Neural cell (in vitro differentiated cells): ENCODE data around the gene DENND1A. TPM values are rescaled to one million over a fixed set of nuclear protein-coding genes. Genes with fewer than 3 reads are reported as not detected.

Experiments used
- H2AFZ ChIP-seq: fragments of 200-600, 300-800 bp; sonication (generic), shearing (Covaris generic); 2 replicates; pipeline ENCODE4 v1.6.0; 2014; ENCODE audit warnings: low read depth, mild to moderate bottlenecking, antibody characterized with exemption, low read length, moderate library complexity
- H3F3A ChIP-seq: fragments of 200-600 bp; shearing (Covaris generic); 2 replicates; pipeline ENCODE4 v1.6.1; 2016; ENCODE audit warnings: mild to moderate bottlenecking, moderate library complexity, mixed read lengths, antibody characterized with exemption, low read length; ENCODE audit not compliant: insufficient read depth, poor library complexity, severe bottlenecking
- H3K27ac ChIP-seq: fragments of 200-600, 300-800 bp; sonication (generic), shearing (Covaris generic); 2 replicates; pipeline ENCODE4 v1.5.1; 2014; ENCODE audit warnings: mild to moderate bottlenecking, low read length, moderate library complexity
- H3K27me3 ChIP-seq: fragments of 300-800, 200-600 bp; sonication (generic), shearing (Covaris generic); 2 replicates; pipeline ENCODE4 v1.6.0; 2014; ENCODE audit warnings: mild to moderate bottlenecking, low read depth, low read length, moderate library complexity; ENCODE audit not compliant: insufficient read depth
- H3K36me3 ChIP-seq: fragments of 300-800, 200-600 bp; sonication (generic), shearing (Covaris generic); 2 replicates; pipeline ENCODE4 v1.5.1; 2014; ENCODE audit warnings: mild to moderate bottlenecking, antibody characterized with exemption, low read length, moderate library complexity; ENCODE audit not compliant: insufficient read depth
- H3K4me2 ChIP-seq: fragments of 300-800, 200-600 bp; sonication (generic), shearing (Covaris generic); 2 replicates; pipeline ENCODE4 v1.6.0; 2014; ENCODE audit warnings: mild to moderate bottlenecking, low read length
- H3K4me3 ChIP-seq: fragments of 300-800, 200-600 bp; sonication (generic), shearing (Covaris generic); 2 replicates; pipeline ENCODE4 v1.5.1; 2014; ENCODE audit warnings: mild to moderate bottlenecking, low read length, moderate library complexity
- H3K79me2 ChIP-seq: fragments of 200-600 bp; shearing (Covaris generic); replicated peaks from 2 replicates; pipeline ENCODE4 v1.6.0; 2014; ENCODE audit warnings: mild to moderate bottlenecking, low read length, moderate library complexity; ENCODE audit not compliant: insufficient read depth
- H3K9ac ChIP-seq: fragments of 300-800, 200-600 bp; sonication (generic), shearing (Covaris generic); 2 replicates; pipeline ENCODE4 v1.6.1; 2016; ENCODE audit warnings: mild to moderate bottlenecking, low read length, mixed read lengths
- H3K9me2 ChIP-seq: fragments of 200-600 bp; shearing (Covaris generic); 2 replicates; pipeline ENCODE4 v1.6.1; 2016; ENCODE audit warnings: mild to moderate bottlenecking, low read length, mixed read lengths; ENCODE audit not compliant: insufficient read depth
- H3K9me3 ChIP-seq: fragments of 200-600, 300-800 bp; sonication (generic), shearing (Covaris generic); 2 replicates; pipeline ENCODE4 v1.6.1; 2016; ENCODE audit warnings: mild to moderate bottlenecking, mixed run types, low read length, moderate library complexity, mixed read lengths
- H4K20me1 ChIP-seq: fragments of 200-600 bp; shearing (Covaris generic); 2 replicates; pipeline ENCODE4 v1.6.1; 2016; ENCODE audit warnings: mild to moderate bottlenecking, mixed run types; ENCODE audit not compliant: insufficient read depth
- CTCF ChIP-seq: fragments of 450-650 bp; IDR thresholded peaks from 2 replicates; pipeline ENCODE4 v1.5.1; 2014; ENCODE audit warnings: antibody characterized with exemption, mild to moderate bottlenecking, moderate library complexity; ENCODE audit not compliant: poor library complexity, severe bottlenecking
- EP300 ChIP-seq: fragments of 450-650 bp; conservative IDR thresholded peaks from 2 replicates; pipeline ENCODE4 v1.6.1; 2014; ENCODE audit warnings: antibody characterized with exemption, mild to moderate bottlenecking, moderate library complexity; ENCODE audit not compliant: poor library complexity, severe bottlenecking
- EZH2 ChIP-seq: fragments of 200-600, 300-800 bp; shearing (Covaris generic), sonication (generic); IDR thresholded peaks from 2 replicates; pipeline ENCODE4 v1.6.1; 2014; ENCODE audit warnings: antibody characterized with exemption, low read length, borderline replicate concordance, mild to moderate bottlenecking; ENCODE audit not compliant: insufficient read depth, poor library complexity, severe bottlenecking
- MXI1 ChIP-seq: fragments of 450-650 bp; conservative IDR thresholded peaks from 2 replicates; pipeline ENCODE4 v1.6.1; 2014; ENCODE audit warnings: antibody characterized with exemption, mild to moderate bottlenecking; ENCODE audit not compliant: poor library complexity, severe bottlenecking
- POLR2AphosphoS5 ChIP-seq: IDR thresholded peaks from 2 replicates; pipeline ENCODE4 v1.6.1; 2012
- RAD21 ChIP-seq: fragments of 450-650 bp; conservative IDR thresholded peaks from 2 replicates; pipeline ENCODE4 v1.6.1; 2014; ENCODE audit warnings: antibody characterized with exemption, mild to moderate bottlenecking, moderate library complexity
- REST ChIP-seq: IDR thresholded peaks from 2 replicates; pipeline ENCODE4 v1.6.1; 2012; ENCODE audit warnings: borderline replicate concordance
- SMC3 ChIP-seq: fragments of 450-650 bp; conservative IDR thresholded peaks from 2 replicates; pipeline ENCODE4 v1.6.1; 2014; ENCODE audit warnings: antibody characterized with exemption, mild to moderate bottlenecking, moderate library complexity; ENCODE audit not compliant: poor library complexity
- TAF1 ChIP-seq: IDR thresholded peaks from 2 replicates; pipeline ENCODE4 v1.6.1; 2012; ENCODE audit warnings: low read depth
- polyA plus RNA-seq: library from polyadenylated mRNA; depleted of rRNA; stranded (reverse); fragments of >200 nt; gene quantifications from 2 replicates; pipeline ENCODE4 v1.2.3, GENCODE V29; 2014

DENND1A gene
- polyA plus RNA-seq, 1 donor from 2014 or later: 2.3 TPM

GRCh38 chr9:123432331-123433236 is 497.3 kb downstream of the DENND1A start:
- Histone ChIP-seq H3K36me3 (no peaks in the 10 kb centered on the region), H4K20me1 (no peaks in the 10 kb centered on the region), H3K9ac (no peak overlapping the region), H3K4me3 (no peak overlapping the region), H3F3A (no peaks in the 10 kb centered on the region), H3K79me2 (no peaks in the 10 kb centered on the region), H3K4me2 (no peak overlapping the region), H3K27me3 (no peaks in the 10 kb centered on the region), H3K27ac (no peak overlapping the region), H3K9me3 (no peaks in the 10 kb centered on the region), H2AFZ (no peak overlapping the region), H3K9me2 (no peaks in the 10 kb centered on the region)
- no peak for TF ChIP-seq REST
- no peak for TF ChIP-seq TAF1
- TF ChIP-seq POLR2AphosphoS5: no peak
- no peak for TF ChIP-seq MXI1
- no peak for TF ChIP-seq EZH2
- no peak for TF ChIP-seq SMC3
- TF ChIP-seq CTCF: no peak
- no peak for TF ChIP-seq EP300
- no peak for TF ChIP-seq RAD21

- no peaks in the 10 kb centered on the region for H3K79me2 ChIP-seq
These were observed 498.3 kb downstream of the DENND1A start for GRCh38 chr9:123431581-123431980.

More at GRCh38 chr9:123431581-123431980, 498.3 kb downstream of the DENND1A start:
- no peak overlapping the region for H3K27ac ChIP-seq
- no peaks in the 10 kb centered on the region for H3K9me2 ChIP-seq
- H3K9me3 ChIP-seq: no peaks in the 10 kb centered on the region
- H3K36me3 ChIP-seq: no peaks in the 10 kb centered on the region
- H2AFZ ChIP-seq: no peak overlapping the region
- TF ChIP-seq CTCF: no peak
- no peak for TF ChIP-seq REST
- no peak for TF ChIP-seq EP300
- no peak for TF ChIP-seq POLR2AphosphoS5
- no peak for TF ChIP-seq MXI1
- no peak for TF ChIP-seq TAF1
- no peak for TF ChIP-seq RAD21
- TF ChIP-seq SMC3: no peak
- TF ChIP-seq EZH2: no peak
- no peak overlapping the region for H3K9ac ChIP-seq
- no peaks in the 10 kb centered on the region for H3K27me3 ChIP-seq
- no peak overlapping the region for H3K4me3 ChIP-seq
- no peaks in the 10 kb centered on the region for H3F3A ChIP-seq
- no peak overlapping the region for H3K4me2 ChIP-seq
- no peaks in the 10 kb centered on the region for H4K20me1 ChIP-seq
